OCI-LY3 (cell line): ENCODE measurements around the gene ATG4B.

Experiments used
- CTCF ChIP-seq: fragments of 200-600, 300-600 bp; sonication (generic); IDR thresholded peaks from 2 replicates; pipeline ENCODE4 v1.5.1; 2014; ENCODE audit warnings: antibody characterized with exemption, low read length, low read depth
- EZH2phosphoT487 ChIP-seq: fragments of 200-600 bp; shearing (Covaris generic); IDR thresholded peaks from 2 replicates; pipeline ENCODE4 v1.6.1; 2018; ENCODE audit warnings: antibody characterized with exemption, mixed run types, low read depth

GRCh38 chr2:241608881-241609280 is 28.6 kb upstream of the ATG4B start:
- TF ChIP-seq CTCF (no peak), EZH2phosphoT487 (no peak)
